ENCODE data around the gene TSSK6.
"Not testable (repeated sequence)": the region's sequence is repeated elsewhere in the genome, so short reads cannot be mapped to it uniquely, and the experiment has no call there.

TSSK6 gene

GRCh38 chr19:19485998-19486290 lies 29.4 kb downstream of the TSSK6 start:
- DNase-seq = no peak

- no peak for DNase-seq
Observed at GRCh38 chr19:19485161-19485997, 30.0 kb downstream of the TSSK6 start.

- DNase-seq = no peak
Observed at GRCh38 chr19:19482809-19483596, 32.3 kb downstream of the TSSK6 start.

- no peak for DNase-seq
Observed at GRCh38 chr19:19480688-19481087, 34.7 kb downstream of the TSSK6 start.

- DNase-seq = no peak
Observed at GRCh38 chr19:19477705-19478383, 37.5 kb downstream of the TSSK6 start.

GRCh38 chr19:19475849-19476828 lies 39.2 kb downstream of the TSSK6 start:
- DNase-seq = no peak

GRCh38 chr19:19475015-19475765 lies 40.2 kb downstream of the TSSK6 start:
- no peak for DNase-seq

- not testable (repeated sequence) for DNase-seq
Observed at GRCh38 chr19:19472106-19472505, 43.2 kb downstream of the TSSK6 start.

- DNase-seq = no peak
Observed at GRCh38 chr19:19471682-19472081, 43.7 kb downstream of the TSSK6 start.

- no peak for DNase-seq
Observed at GRCh38 chr19:19470579-19470978, 44.8 kb downstream of the TSSK6 start.

GRCh38 chr19:19468424-19469050 lies 46.8 kb downstream of the TSSK6 start:
- DNase-seq = no peak

- DNase-seq = no peak
Observed at GRCh38 chr19:19466201-19466600, 49.1 kb downstream of the TSSK6 start.

GRCh38 chr19:19465436-19466070 lies 49.8 kb downstream of the TSSK6 start:
- no peak for DNase-seq

- DNase-seq = no peak
Observed at GRCh38 chr19:19464339-19465098, 50.8 kb downstream of the TSSK6 start.
